Measurements from ENCODE around the gene NOP14.

DNA sequence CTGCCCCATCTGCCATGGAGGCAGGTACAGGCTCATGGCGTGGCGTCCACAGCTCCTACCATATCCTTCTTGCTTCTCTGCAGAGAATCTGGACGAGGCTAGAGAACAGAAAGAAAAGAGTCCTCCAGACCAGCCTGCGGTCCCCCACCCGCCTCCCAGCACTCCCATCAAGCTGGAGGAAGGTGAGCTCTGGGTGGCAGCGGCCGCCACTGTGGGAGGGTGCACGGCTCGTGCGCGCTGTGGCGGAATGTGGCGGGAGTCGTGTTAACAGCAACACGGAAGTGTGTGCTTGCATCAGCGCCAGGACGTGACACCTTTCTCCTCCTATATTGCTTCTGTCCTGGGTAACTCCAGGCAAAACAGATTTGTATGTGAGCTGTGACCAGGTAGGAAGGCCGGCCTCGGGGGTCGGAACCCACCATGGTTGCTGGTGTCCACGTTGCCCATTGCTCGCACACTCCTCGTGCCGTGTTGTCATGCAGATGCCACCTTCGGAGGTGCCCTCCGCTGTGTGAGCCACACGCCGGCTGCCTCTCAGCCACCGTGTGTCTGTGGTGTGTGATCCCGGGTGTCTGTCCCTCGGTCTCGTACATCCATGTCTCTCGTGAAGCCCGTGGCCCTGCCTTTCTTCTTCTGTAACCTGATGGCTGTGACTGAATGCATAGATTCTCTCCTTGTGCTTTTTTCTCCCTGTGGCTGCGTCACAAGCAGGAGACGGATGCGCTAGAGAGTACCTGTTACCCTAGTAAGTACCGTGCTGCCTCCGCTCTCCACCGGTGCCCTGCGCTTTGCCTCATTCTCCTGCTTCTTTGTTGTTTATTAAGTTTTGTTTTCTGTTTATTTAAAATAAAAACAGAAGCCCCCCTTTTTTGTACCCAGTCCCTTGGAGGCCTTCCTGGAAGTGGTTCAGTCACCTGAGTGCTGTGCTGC, 37.0 kb downstream of the NOP14 start:
- TF ChIP-seq ZNF707 (tag by site-specific recombination; IDR thresholded peaks at IDR 0.05), result no peak
- TF ChIP-seq, protein P1, sequence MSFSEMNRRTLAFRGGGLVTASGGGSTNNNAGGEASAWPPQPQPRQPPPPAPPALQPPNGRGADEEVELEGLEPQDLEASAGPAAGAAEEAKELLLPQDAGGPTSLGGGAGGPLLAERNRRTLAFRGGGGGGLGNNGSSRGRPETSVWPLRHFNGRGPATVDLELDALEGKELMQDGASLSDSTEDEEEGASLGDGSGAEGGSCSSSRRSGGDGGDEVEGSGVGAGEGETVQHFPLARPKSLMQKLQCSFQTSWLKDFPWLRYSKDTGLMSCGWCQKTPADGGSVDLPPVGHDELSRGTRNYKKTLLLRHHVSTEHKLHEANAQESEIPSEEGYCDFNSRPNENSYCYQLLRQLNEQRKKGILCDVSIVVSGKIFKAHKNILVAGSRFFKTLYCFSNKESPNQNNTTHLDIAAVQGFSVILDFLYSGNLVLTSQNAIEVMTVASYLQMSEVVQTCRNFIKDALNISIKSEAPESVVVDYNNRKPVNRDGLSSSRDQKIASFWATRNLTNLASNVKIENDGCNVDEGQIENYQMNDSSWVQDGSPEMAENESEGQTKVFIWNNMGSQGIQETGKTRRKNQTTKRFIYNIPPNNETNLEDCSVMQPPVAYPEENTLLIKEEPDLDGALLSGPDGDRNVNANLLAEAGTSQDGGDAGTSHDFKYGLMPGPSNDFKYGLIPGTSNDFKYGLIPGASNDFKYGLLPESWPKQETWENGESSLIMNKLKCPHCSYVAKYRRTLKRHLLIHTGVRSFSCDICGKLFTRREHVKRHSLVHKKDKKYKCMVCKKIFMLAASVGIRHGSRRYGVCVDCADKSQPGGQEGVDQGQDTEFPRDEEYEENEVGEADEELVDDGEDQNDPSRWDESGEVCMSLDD (tag by site-specific recombination; IDR thresholded peaks at IDR 0.05), result no peak
- TF ChIP-seq MEIS1 (CRISPR knock-in tag; IDR thresholded peaks at IDR 0.05; ENCODE audit: borderline replicate concordance), result no peak
- no peak for TF ChIP-seq ZNF398 (tag by site-specific recombination; IDR thresholded peaks at IDR 0.05)
- TF ChIP-seq ZNF248 (tag by site-specific recombination; IDR thresholded peaks at IDR 0.05), result no peak
- TF ChIP-seq ZNF302 (tag by site-specific recombination; IDR thresholded peaks at IDR 0.05; ENCODE audit: low read depth), result no peak
- no peak for TF ChIP-seq SP2 (tag by site-specific recombination; IDR thresholded peaks at IDR 0.05)
- TF ChIP-seq, protein P2, sequence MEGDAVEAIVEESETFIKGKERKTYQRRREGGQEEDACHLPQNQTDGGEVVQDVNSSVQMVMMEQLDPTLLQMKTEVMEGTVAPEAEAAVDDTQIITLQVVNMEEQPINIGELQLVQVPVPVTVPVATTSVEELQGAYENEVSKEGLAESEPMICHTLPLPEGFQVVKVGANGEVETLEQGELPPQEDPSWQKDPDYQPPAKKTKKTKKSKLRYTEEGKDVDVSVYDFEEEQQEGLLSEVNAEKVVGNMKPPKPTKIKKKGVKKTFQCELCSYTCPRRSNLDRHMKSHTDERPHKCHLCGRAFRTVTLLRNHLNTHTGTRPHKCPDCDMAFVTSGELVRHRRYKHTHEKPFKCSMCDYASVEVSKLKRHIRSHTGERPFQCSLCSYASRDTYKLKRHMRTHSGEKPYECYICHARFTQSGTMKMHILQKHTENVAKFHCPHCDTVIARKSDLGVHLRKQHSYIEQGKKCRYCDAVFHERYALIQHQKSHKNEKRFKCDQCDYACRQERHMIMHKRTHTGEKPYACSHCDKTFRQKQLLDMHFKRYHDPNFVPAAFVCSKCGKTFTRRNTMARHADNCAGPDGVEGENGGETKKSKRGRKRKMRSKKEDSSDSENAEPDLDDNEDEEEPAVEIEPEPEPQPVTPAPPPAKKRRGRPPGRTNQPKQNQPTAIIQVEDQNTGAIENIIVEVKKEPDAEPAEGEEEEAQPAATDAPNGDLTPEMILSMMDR (tag by site-specific recombination; IDR thresholded peaks at IDR 0.05), result no peak
- no peak for TF ChIP-seq HOXA7 (CRISPR knock-in tag; IDR thresholded peaks at IDR 0.05; ENCODE audit: borderline replicate concordance)
- no peak for TF ChIP-seq ZNF274 (IDR thresholded peaks at IDR 0.05; ENCODE audit: low read length)
- no peak for TF ChIP-seq ZNF274 (tag by site-specific recombination; IDR thresholded peaks at IDR 0.05; ENCODE audit: borderline replicate concordance)
- TF ChIP-seq YY1 (tag by site-specific recombination; IDR thresholded peaks at IDR 0.05), result no peak
- TF ChIP-seq ATF2 (tag by site-specific recombination; IDR thresholded peaks at IDR 0.05; ENCODE audit: low read depth), result no peak
- TF ChIP-seq PBX3 (CRISPR knock-in tag; IDR thresholded peaks at IDR 0.05), result no peak

Data from HEK293 (cell line).